SH-SY5Y (cell line): Measurements from ENCODE around the gene SORD.

Experiments used
- GATA2 ChIP-seq: IDR thresholded peaks from 2 replicates; pipeline ENCODE4 v1.6.1; 2011; ENCODE audit warnings: mild to moderate bottlenecking, low read depth, low read length
- GATA3 ChIP-seq: IDR thresholded peaks from 2 replicates; pipeline ENCODE4 v1.6.1; 2011; ENCODE audit warnings: low read depth, mild to moderate bottlenecking, low read length, moderate library complexity

GRCh38 chr15:45122719-45123118 lies 99.7 kb downstream of the SORD start:
- TF ChIP-seq GATA2: no peak
- TF ChIP-seq GATA3: no peak
